Colonic mucosa (tissue), 4 donors: ENCODE results near the gene ZNF106. TPM values are rescaled to one million over a fixed set of nuclear protein-coding genes. Genes with fewer than 3 reads are reported as not detected.

Experiments used
- DNase-seq: peaks from one replicate; pipeline ENCODE4 v3.0.0-alpha.2; 2020
- H3K27ac ChIP-seq: fragments of 200-600 bp; one replicate; pipeline ENCODE4 v1.8.0; 2021
- H3K27me3 ChIP-seq: fragments of 200-600 bp; one replicate; pipeline ENCODE4 v1.8.0; 2021
- H3K36me3 ChIP-seq: fragments of 200-600 bp; one replicate; pipeline ENCODE4 v1.8.0; 2021
- H3K4me1 ChIP-seq: fragments of 200-600 bp; one replicate; pipeline ENCODE4 v1.8.0; 2021; ENCODE audit warnings: mild to moderate bottlenecking
- H3K4me3 ChIP-seq: fragments of 200-600 bp; one replicate; pipeline ENCODE4 v1.8.0; 2021
- H3K9ac ChIP-seq, 2 donors: one replicate each; pipeline ENCODE4 v1.7.0; 2013; ENCODE audit warnings: control low read depth in 2 of 2, low read depth in 2 of 2, low read length in 2 of 2
- H3K9me3 ChIP-seq: fragments of 200-600 bp; one replicate; pipeline ENCODE4 v1.8.0; 2021
- CTCF ChIP-seq: fragments of 200-600 bp; IDR thresholded peaks from one replicate; pipeline ENCODE4 v1.8.0; 2022; ENCODE audit warnings: antibody characterized with exemption, mild to moderate bottlenecking
- intact Hi-C: fragments of 100-400 bp; cut with DNase I; formaldehyde crosslinking; loops from one replicate; pipeline ENCODE4 v1.14.1; 2022
- total RNA-seq, 2 donors: library from RNA; stranded (reverse); fragmentation: NEBNext Ultra II Directional in 1 of 2; extraction: Animal tissue kit (Norgen Biotek cat#: 25700) in 1 of 2; gene quantifications; one replicate each; pipeline ENCODE4 v1.2.1, GENCODE V29; 2021
- donor health status: healthy.
- donor health status: DM: no; HTN: no; CAD: no.
- donor health status: DM: no; HTN: no; CAD: no.

ZNF106 gene
- total RNA-seq, 2 donors from 2014 or later, result 41.9 to 46.9 TPM

GRCh38 chr15:42502477-42502876 lies 11.5 kb upstream of the ZNF106 start:
- H3K27ac ChIP-seq, result no peak overlapping the region
- DNase-seq, result no peak
- H3K36me3 ChIP-seq, result no peaks in the 10 kb centered on the region
- no peaks in the 10 kb centered on the region for H3K9me3 ChIP-seq
- intact Hi-C loops, result no loop called here
- no peak overlapping the region for H3K9ac ChIP-seq
- no peak for TF ChIP-seq CTCF
- H3K27me3 ChIP-seq, result no peaks in the 10 kb centered on the region
- peaks cover 9% of the 10 kb centered on the region for H3K4me1 ChIP-seq
- H3K4me3 ChIP-seq, result no peak overlapping the region

GRCh38 chr15:42499858-42500609 lies 9.1 kb upstream of the ZNF106 start:
- no peak for TF ChIP-seq CTCF
- Histone ChIP-seq H3K4me3 (no peak overlapping the region), H3K36me3 (no peaks in the 10 kb centered on the region), H3K4me1 (peaks cover 15% of the 10 kb centered on the region), H3K9me3 (no peaks in the 10 kb centered on the region), H3K27ac (peak overlapping the region; percentile 32), H3K27me3 (no peaks in the 10 kb centered on the region), H3K9ac (no peak overlapping the region)
- intact Hi-C loops, result no loop called here
- no peak for DNase-seq

- Histone ChIP-seq H3K36me3 (no peaks in the 10 kb centered on the region), H3K27ac (no peak overlapping the region), H3K9me3 (no peaks in the 10 kb centered on the region), H3K9ac (no peak overlapping the region), H3K27me3 (no peaks in the 10 kb centered on the region), H3K4me3 (no peak overlapping the region), H3K4me1 (peaks cover 18% of the 10 kb centered on the region)
- intact Hi-C loops, result no loop called here
- TF ChIP-seq CTCF, result no peak
- DNase-seq, result no peak
Observed at GRCh38 chr15:42498212-42499068, 7.5 kb upstream of the ZNF106 start.

- peak within 1 kb of the TSS; percentile 87 to 97 for H3K9ac ChIP-seq
- intact Hi-C loops, result no loop called here
- peak within 1 kb of the TSS; percentile 74 for H3K4me3 ChIP-seq
- peak within 1 kb of the TSS; percentile 96 for H3K27ac ChIP-seq
- peak; percentile 96 for DNase-seq
- no peak for TF ChIP-seq CTCF
- no peaks in the 10 kb centered on the region for H3K36me3 ChIP-seq
- no peaks in the 10 kb centered on the region for H3K27me3 ChIP-seq
- H3K4me1 ChIP-seq, result peaks cover 18% of the 10 kb centered on the region
- no peaks in the 10 kb centered on the region for H3K9me3 ChIP-seq
Observed at GRCh38 chr15:42495361-42496212, 4.6 kb upstream of the ZNF106 start, which contains the start of gene SNAP23. TSS of gene SNAP23 (plus strand) at chr15:42495634. CDS start at chr15:42511847, 16,213 bp downstream.

- no peaks in the 10 kb centered on the region for H3K27me3 ChIP-seq
- peaks cover 16% of the 10 kb centered on the region for H3K4me1 ChIP-seq
- intact Hi-C loops, result no loop called here
- no peaks in the 10 kb centered on the region for H3K9me3 ChIP-seq
- peak overlapping the region; percentile 87 to 97 for H3K9ac ChIP-seq
- no peak for TF ChIP-seq CTCF
- peak overlapping the region; percentile 96 for H3K27ac ChIP-seq
- H3K36me3 ChIP-seq, result no peaks in the 10 kb centered on the region
- peak; percentile 93 for DNase-seq
- peak overlapping the region; percentile 74 for H3K4me3 ChIP-seq
Observed at GRCh38 chr15:42494998-42495360, 4.0 kb upstream of the ZNF106 start.
